ENCODE results near the gene KRTAP19-6.

The KRTAP19-6 gene

GRCh38 chr21:30502041-30502440 is 39.6 kb downstream of the KRTAP19-6 start, which contains the start of gene KRTAP19-5:
TSS of gene KRTAP19-5 (minus strand) at chr21:30502141. CDS start at chr21:30502090, 51 bp downstream.
- TF ChIP-seq GATA3 (IDR thresholded peaks at IDR 0.05; ENCODE audit: low read depth, low read length): no peak
- no peak for TF ChIP-seq GATA2 (IDR thresholded peaks at IDR 0.05; ENCODE audit: low read depth, low read length)

GRCh38 chr21:30497065-30497464 is 44.6 kb downstream of the KRTAP19-6 start, which contains the start of gene KRTAP19-4:
TSS of gene KRTAP19-4 (minus strand) at chr21:30497165. CDS start at chr21:30497110, 55 bp downstream.
- no peak for TF ChIP-seq GATA3 (IDR thresholded peaks at IDR 0.05; ENCODE audit: low read depth, low read length)
- TF ChIP-seq GATA2 (IDR thresholded peaks at IDR 0.05; ENCODE audit: low read depth, low read length): no peak

DNA sequence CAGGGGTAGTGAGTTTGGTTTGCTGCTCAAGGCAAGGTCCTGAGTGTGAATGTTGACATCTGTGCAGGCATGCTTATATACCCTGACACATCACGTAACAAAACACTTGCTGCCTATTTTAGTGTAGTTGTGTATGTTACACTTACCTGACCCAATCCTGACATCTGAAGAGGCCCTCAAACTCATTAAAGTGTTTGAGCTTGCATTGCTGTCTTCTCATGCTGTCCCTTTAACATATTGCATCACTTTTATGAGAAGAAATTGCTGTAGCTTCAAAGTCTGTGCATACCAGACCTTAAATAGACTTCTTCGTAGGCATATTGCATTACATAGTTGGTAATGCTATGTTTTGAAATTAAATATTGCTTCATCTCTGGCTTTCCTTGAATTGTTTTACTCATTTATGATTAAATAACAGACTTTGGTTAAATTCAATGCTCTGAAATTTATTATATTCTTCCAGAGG is 49.7 kb downstream of the KRTAP19-6 start, which contains the start of gene KRTAP19-3:
Gene KRTAP19-3, minus strand, starts transcription at position 51 of the 466 bp plus-strand sequence. CDS start 56 bp downstream, outside the sequence.
- no peak for TF ChIP-seq GATA3 (IDR thresholded peaks at IDR 0.05; ENCODE audit: low read depth, low read length)
